SK-N-SH (cell line): ENCODE data around the gene PNPLA4. TPM values are rescaled to one million over a fixed set of nuclear protein-coding genes. Genes with fewer than 3 reads are reported as not detected.

ENCODE experiments used
- CTCF ChIA-PET: fragments of 300-600, 350-600 bp; formaldehyde crosslinking; extraction: SDS; loops from one replicate; lab custom pipeline; 2021; lab: Yijun Ruan, JAX
- POLR2A ChIA-PET: fragments of 350-600 bp; sonication (Branson Sonifier 250); formaldehyde crosslinking; extraction: SDS; loops from one replicate; lab custom pipeline; 2020; ENCODE audit warnings: antibody characterized with exemption, inconsistent platforms; lab: Yijun Ruan, JAX
- DNase-seq: peaks from one replicate; pipeline ENCODE4 v3.0.0; 2012
- H2AFZ ChIP-seq: fragments of 200-600 bp; sonication (generic); 2 replicates; pipeline ENCODE4 v1.8.1; 2016; ENCODE audit warnings: antibody characterized with exemption, mild to moderate bottlenecking, low read depth
- H3F3A ChIP-seq: fragments of 200-600 bp; sonication (generic); replicated peaks from 2 replicates; pipeline ENCODE3; 2016; ENCODE audit warnings: antibody characterized with exemption, mild to moderate bottlenecking; ENCODE audit not compliant: insufficient read depth
- H3K27ac ChIP-seq, 2 experiments: fragments of 200-500 bp in 1 of 2; fragments of 200-600 bp in 1 of 2; sonication (Bioruptor generic) in 1 of 2; sonication (generic), shearing (Covaris generic) in 1 of 2; 2 replicates each; pipeline versions ENCODE4 v1.5.1 to v1.6.1; 2014 to 2016; ENCODE audit warnings: low read depth in 2 of 2, inconsistent platforms in 1 of 2, low read length in 1 of 2, mild to moderate bottlenecking in 1 of 2, mixed read lengths in 1 of 2
- H3K27me3 ChIP-seq: fragments of 200-600 bp; sonication (generic), shearing (Covaris generic); 2 replicates; pipeline ENCODE4 v1.6.1; 2016; ENCODE audit warnings: mixed run types; ENCODE audit not compliant: insufficient read depth
- H3K36me3 ChIP-seq, 2 experiments: fragments of 200-500 bp in 1 of 2; fragments of 200-600 bp in 1 of 2; sonication (Bioruptor generic) in 1 of 2; sonication (generic) in 1 of 2; replicated peaks in 1 of 2; 2 replicates each; pipeline versions ENCODE3 to v1.5.1; 2014 to 2016; ENCODE audit warnings: low read length in 1 of 2, mild to moderate bottlenecking in 1 of 2; ENCODE audit not compliant: insufficient read depth in 2 of 2, control insufficient read depth in 1 of 2
- H3K4me1 ChIP-seq, 2 experiments: fragments of 200-500 bp in 1 of 2; fragments of 200-600 bp in 1 of 2; sonication (Bioruptor generic) in 1 of 2; sonication (generic), shearing (Covaris generic) in 1 of 2; 2 replicates each; pipeline versions ENCODE4 v1.5.1 to v1.6.1; 2014 to 2016; ENCODE audit warnings: low read depth in 1 of 2, low read length in 1 of 2, mixed run types in 1 of 2; ENCODE audit not compliant: insufficient read depth in 2 of 2, control insufficient read depth in 1 of 2
- H3K4me2 ChIP-seq: fragments of 200-600 bp; sonication (generic), shearing (Covaris generic); 2 replicates; pipeline ENCODE4 v1.6.1; 2017; ENCODE audit warnings: mixed run types
- H3K4me3 ChIP-seq, 2 experiments: fragments of 200-500 bp in 1 of 2; fragments of 200-600 bp in 1 of 2; sonication (Bioruptor generic) in 1 of 2; sonication (generic), shearing (Covaris generic) in 1 of 2; 2 replicates each; pipeline versions ENCODE4 v1.5.1 to v1.8.1; 2014 to 2016; ENCODE audit warnings: low read depth in 2 of 2, inconsistent platforms in 1 of 2, low read length in 1 of 2, mild to moderate bottlenecking in 1 of 2, mixed read lengths in 1 of 2, moderate library complexity in 1 of 2
- H3K79me2 ChIP-seq: fragments of 200-600 bp; sonication (generic); 2 replicates; pipeline ENCODE4 v1.8.1; 2017; ENCODE audit warnings: mild to moderate bottlenecking; ENCODE audit not compliant: insufficient read depth
- H3K9ac ChIP-seq: fragments of 200-600 bp; sonication (generic); 2 replicates; pipeline ENCODE4 v1.6.1; 2017; ENCODE audit warnings: mixed run types
- H3K9me2 ChIP-seq: fragments of 200-600 bp; sonication (generic); 2 replicates; pipeline ENCODE4 v1.6.1; 2017; ENCODE audit warnings: mixed run types
- H3K9me3 ChIP-seq: fragments of 200-600 bp; sonication (generic); 2 replicates; pipeline ENCODE4 v1.6.1; 2017; ENCODE audit warnings: mixed run types, mild to moderate bottlenecking, moderate library complexity
- H4K20me1 ChIP-seq: fragments of 200-600 bp; sonication (generic); 2 replicates; pipeline ENCODE4 v1.6.1; 2017; ENCODE audit warnings: mild to moderate bottlenecking, mixed run types; ENCODE audit not compliant: insufficient read depth
- CHD2 ChIP-seq: fragments of 150-350 bp; IDR thresholded peaks from 2 replicates; pipeline ENCODE4 v1.6.1; 2018; ENCODE audit warnings: low read length; ENCODE audit not compliant: partially characterized antibody
- EP300 ChIP-seq, 2 experiments: IDR thresholded peaks; 2 replicates each; pipeline versions ENCODE4 v1.4.0 to v1.6.1; 2012; ENCODE audit warnings: borderline replicate concordance in 1 of 2, low read depth in 1 of 2, low read length in 1 of 2
- FOXJ3 ChIP-seq: sonication (generic); formaldehyde crosslinking; IDR thresholded peaks from 2 replicates; pipeline ENCODE4 v1.5.1; 2020; ENCODE audit warnings: mild to moderate bottlenecking, missing genetic modification reagents
- FOXM1 ChIP-seq: IDR thresholded peaks from 2 replicates; pipeline ENCODE4 v1.4.0; 2012; ENCODE audit warnings: low read depth, mild to moderate bottlenecking
- GABPA ChIP-seq: IDR thresholded peaks from 2 replicates; pipeline ENCODE4 v1.4.0; 2012; ENCODE audit warnings: low read depth, mild to moderate bottlenecking
- MEF2A ChIP-seq: IDR thresholded peaks from 2 replicates; pipeline ENCODE4 v1.4.0; 2012; ENCODE audit warnings: low read depth, borderline replicate concordance
- MXI1 ChIP-seq: IDR thresholded peaks from 2 replicates; pipeline ENCODE4 v1.6.1; 2012; ENCODE audit warnings: mild to moderate bottlenecking, low read depth, low read length, improper control_type of control experiment
- NFIC ChIP-seq: IDR thresholded peaks from 2 replicates; pipeline ENCODE4 v1.4.0; 2012; ENCODE audit warnings: borderline replicate concordance
- NRF1 ChIP-seq: IDR thresholded peaks from 2 replicates; pipeline ENCODE4 v1.6.1; 2012; ENCODE audit warnings: low read depth, mild to moderate bottlenecking, low read length
- POLR2AphosphoS5 ChIP-seq: IDR thresholded peaks from 2 replicates; pipeline ENCODE4 v1.6.1; 2012; ENCODE audit warnings: low read depth, low read length
- RCOR1 ChIP-seq: fragments of 150-350 bp; IDR thresholded peaks from 2 replicates; pipeline ENCODE4 v1.6.1; 2017; ENCODE audit warnings: antibody characterized with exemption, low read length
- RFX5 ChIP-seq: IDR thresholded peaks from 2 replicates; pipeline ENCODE4 v1.6.1; 2012; ENCODE audit warnings: mild to moderate bottlenecking, improper control_type of control experiment, low read length
- RXRA ChIP-seq: IDR thresholded peaks from 2 replicates; pipeline ENCODE4 v1.4.0; 2012; ENCODE audit warnings: low read depth, mild to moderate bottlenecking, borderline replicate concordance
- SIN3A ChIP-seq: IDR thresholded peaks from 2 replicates; pipeline ENCODE4 v1.6.1; 2012; ENCODE audit warnings: low read depth, mild to moderate bottlenecking, low read length, moderate library complexity, borderline replicate concordance
- TCF12 ChIP-seq: IDR thresholded peaks from 2 replicates; pipeline ENCODE4 v1.4.0; 2012
- YY1 ChIP-seq: IDR thresholded peaks from 2 replicates; pipeline ENCODE4 v1.4.0; 2012; ENCODE audit warnings: low read depth, mild to moderate bottlenecking
- WGBS: methylation state at CpG from one replicate; pipeline ENCODE4 v1.1.6; 2017; ENCODE audit warnings: low lambda C conversion rate; 5-methylcytosine and 5-hydroxymethylcytosine counted together
- polyA plus RNA-seq, 3 experiments: library from polyadenylated mRNA; depleted of rRNA; stranded (reverse); fragments of >200 nt; gene quantifications; 2 replicates each; pipeline ENCODE4 v1.2.3, GENCODE V29; 2012
- TF ChIP-seq, protein P1 (sequence below): IDR thresholded peaks from 2 replicates; pipeline ENCODE4 v1.4.0; 2012; ENCODE audit warnings: low read depth
- TF ChIP-seq, protein P2 (sequence below): fragments of 150-350 bp; IDR thresholded peaks from 2 replicates; pipeline ENCODE4 v1.6.1; 2017; ENCODE audit warnings: antibody characterized with exemption, low read length, low read depth, borderline replicate concordance
- TF ChIP-seq, protein P3 (sequence below): IDR thresholded peaks from 2 replicates; pipeline ENCODE4 v1.4.0; 2012; ENCODE audit warnings: low read depth, borderline replicate concordance

The PNPLA4 gene
- polyA plus RNA-seq, 1 of the 3 experiments (the other 2 are of a cell fraction) = 13.4 TPM

DNA sequence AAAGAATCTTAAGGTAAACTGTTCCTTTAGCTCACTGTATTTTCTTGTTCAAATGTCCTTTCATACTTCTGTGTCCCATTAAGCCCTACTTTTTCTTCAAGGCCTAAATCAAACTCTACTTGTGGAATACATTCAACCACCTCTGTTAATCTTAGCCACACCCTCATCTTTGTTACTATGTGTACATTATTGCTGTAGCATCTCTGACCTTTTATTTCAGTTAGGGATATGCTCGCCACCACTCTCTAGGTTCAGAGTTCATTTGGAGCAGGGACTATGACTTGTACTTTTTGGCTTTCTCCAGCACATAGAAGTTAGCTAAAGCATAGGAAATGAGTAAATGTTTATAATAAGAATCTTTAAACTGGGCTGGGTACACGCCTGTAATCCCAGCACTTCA lies 6.8 kb upstream of the PNPLA4 start:
- ChIA-PET POLR2A (no interaction called here), CTCF (interaction anchor here (1.0 kb wide), 1 partner anchor 8 kb away, joined by 4 read pairs; no protein-coding TSS in a partner anchor)
- Histone ChIP-seq H3K36me3 (no peaks in the 10 kb centered on the region), H3K27me3 (no peaks in the 10 kb centered on the region), H3K4me1 (no peaks in the 10 kb centered on the region), H3F3A (no peaks in the 10 kb centered on the region), H3K27ac (no peak overlapping the region), H3K9me3 (no peaks in the 10 kb centered on the region), H3K9ac (no peak overlapping the region), H2AFZ (no peak overlapping the region), H3K4me3 (no peak overlapping the region), H4K20me1 (no peaks in the 10 kb centered on the region), H3K9me2 (no peaks in the 10 kb centered on the region), H3K79me2 (no peaks in the 10 kb centered on the region), H3K4me2 (no peak overlapping the region)
- WGBS = 56% methylated on average over 2 of the region's 2 CpGs
- no peak for DNase-seq
- no peak for TF ChIP-seq RCOR1
- no peak for TF ChIP-seq TCF12
- no peak for TF ChIP-seq NRF1
- TF ChIP-seq SIN3A = no peak
- no peak for TF ChIP-seq GABPA
- no peak for TF ChIP-seq FOXJ3 (CRISPR knock-in tag)
- no peak for TF ChIP-seq RXRA
- TF ChIP-seq, protein P1, sequence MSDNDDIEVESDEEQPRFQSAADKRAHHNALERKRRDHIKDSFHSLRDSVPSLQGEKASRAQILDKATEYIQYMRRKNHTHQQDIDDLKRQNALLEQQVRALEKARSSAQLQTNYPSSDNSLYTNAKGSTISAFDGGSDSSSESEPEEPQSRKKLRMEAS = no peak
- TF ChIP-seq FOXM1 = no peak
- TF ChIP-seq, protein P2, sequence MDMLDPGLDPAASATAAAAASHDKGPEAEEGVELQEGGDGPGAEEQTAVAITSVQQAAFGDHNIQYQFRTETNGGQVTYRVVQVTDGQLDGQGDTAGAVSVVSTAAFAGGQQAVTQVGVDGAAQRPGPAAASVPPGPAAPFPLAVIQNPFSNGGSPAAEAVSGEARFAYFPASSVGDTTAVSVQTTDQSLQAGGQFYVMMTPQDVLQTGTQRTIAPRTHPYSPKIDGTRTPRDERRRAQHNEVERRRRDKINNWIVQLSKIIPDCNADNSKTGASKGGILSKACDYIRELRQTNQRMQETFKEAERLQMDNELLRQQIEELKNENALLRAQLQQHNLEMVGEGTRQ = no peak
- TF ChIP-seq EP300 (IDR thresholded peaks at IDR 0.05; ENCODE audit: borderline replicate concordance in 1 of 2, low read depth in 1 of 2, low read length in 1 of 2) = no peak
- no peak for TF ChIP-seq POLR2AphosphoS5
- no peak for TF ChIP-seq CHD2
- no peak for TF ChIP-seq YY1
- TF ChIP-seq, protein P3, sequence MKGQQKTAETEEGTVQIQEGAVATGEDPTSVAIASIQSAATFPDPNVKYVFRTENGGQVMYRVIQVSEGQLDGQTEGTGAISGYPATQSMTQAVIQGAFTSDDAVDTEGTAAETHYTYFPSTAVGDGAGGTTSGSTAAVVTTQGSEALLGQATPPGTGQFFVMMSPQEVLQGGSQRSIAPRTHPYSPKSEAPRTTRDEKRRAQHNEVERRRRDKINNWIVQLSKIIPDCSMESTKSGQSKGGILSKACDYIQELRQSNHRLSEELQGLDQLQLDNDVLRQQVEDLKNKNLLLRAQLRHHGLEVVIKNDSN = no peak
- TF ChIP-seq NFIC = no peak
- no peak for TF ChIP-seq MEF2A
- no peak for TF ChIP-seq RFX5
- TF ChIP-seq MXI1 = no peak

DNA sequence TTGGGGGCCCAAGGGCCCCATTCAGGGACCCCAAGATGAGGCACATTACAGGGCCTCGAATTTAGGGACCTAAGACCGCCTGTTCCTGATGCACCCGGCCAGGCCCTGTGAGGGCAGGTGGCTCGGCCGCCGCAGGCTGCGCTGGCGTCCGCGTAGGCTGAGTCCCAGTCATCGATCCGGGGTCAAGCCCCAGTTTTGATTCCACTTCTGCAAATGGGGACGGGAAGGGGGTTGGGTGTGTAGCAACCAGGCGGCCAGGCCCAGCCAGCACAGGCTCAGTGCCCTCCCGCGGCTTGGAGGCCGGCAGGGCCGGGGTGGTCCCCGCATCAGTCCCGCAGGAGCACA lies 327 bp downstream of the PNPLA4 start:
- peak overlapping the region; percentile 65 for H3K4me2 ChIP-seq
- H3K9me2 ChIP-seq = no peaks in the 10 kb centered on the region
- H2AFZ ChIP-seq = peak overlapping the region; percentile 94; the same call in 1 of the 2 replicates
- DNase-seq = no peak
- H3K9me3 ChIP-seq = no peaks in the 10 kb centered on the region
- peak overlapping the region; percentile 51 for H3K9ac ChIP-seq
- no peaks in the 10 kb centered on the region for H3K79me2 ChIP-seq
- TF ChIP-seq NFIC = no peak
- TF ChIP-seq MXI1 = no peak
- H4K20me1 ChIP-seq = no peaks in the 10 kb centered on the region
- peaks cover 0 to 5% of the 10 kb centered on the region in 2 experiments; a peak in 2 of 4 replicates for H3K4me1 ChIP-seq
- peak overlapping the region; percentile 60 to 67 for H3K4me3 ChIP-seq
- ChIA-PET POLR2A (no interaction called here), CTCF (no interaction called here)
- peaks cover 5% of the 10 kb centered on the region for H3F3A ChIP-seq
- no peaks in the 10 kb centered on the region for H3K27me3 ChIP-seq
- H3K27ac ChIP-seq = peak overlapping the region in 1 of 2 experiments; percentile 50; a peak in 1 of 4 replicates
- 3% methylated on average over 6 of the region's 20 CpGs for WGBS
- peaks cover 0 to 3% of the 10 kb centered on the region in 2 experiments for H3K36me3 ChIP-seq
